OCI-LY1 (cell line): Measurements from ENCODE around the gene KHDC1.

Experiments
- CTCF ChIP-seq: fragments of 200-600 bp; sonication (generic), shearing (Covaris generic); IDR thresholded peaks from 2 replicates; pipeline ENCODE4 v1.5.1; 2017; ENCODE audit warnings: mild to moderate bottlenecking, antibody characterized with exemption, low read length, moderate library complexity, mixed read lengths
- EZH2 ChIP-seq: fragments of 200-600 bp; sonication (generic), shearing (Covaris generic); IDR thresholded peaks from 2 replicates; pipeline ENCODE4 v1.8.0; 2017; ENCODE audit warnings: borderline replicate concordance, mixed run types, mild to moderate bottlenecking, antibody characterized with exemption, low read length, moderate library complexity, mixed read lengths

- no peak for TF ChIP-seq CTCF
- TF ChIP-seq EZH2: no peak
Observed at GRCh38 chr6:73200735-73201134, 62.3 kb downstream of the KHDC1 start.
